ENCODE measurements around the gene GULP1. TPM values are rescaled to one million over a fixed set of nuclear protein-coding genes. Genes with fewer than 3 reads are reported as not detected.

The GULP1 gene
- total RNA-seq, 4 donors from 2014 or later = 14.3 to 128 (median 95.7) TPM

GRCh38 chr2:188272121-188272520 lies 19.6 kb upstream of the GULP1 start:
- intact Hi-C loops (cut with DNase I; ENCODE audit: low total_unique reads) = no loop called here
- no peak overlapping the region for H3K4me3 ChIP-seq
- no peaks in the 10 kb centered on the region for H3K27me3 ChIP-seq
- H3K9me3 ChIP-seq = no peaks in the 10 kb centered on the region
- no peaks in the 10 kb centered on the region for H3K36me3 ChIP-seq
- no peak for TF ChIP-seq POLR2A (IDR thresholded peaks at IDR 0.05)
- no peak for TF ChIP-seq CTCF (IDR thresholded peaks at IDR 0.05)
- H3K27ac ChIP-seq = no peak overlapping the region
- H3K4me1 ChIP-seq = no peaks in the 10 kb centered on the region
- no peak for DNase-seq

GRCh38 chr2:188274274-188274673 lies 17.4 kb upstream of the GULP1 start:
- Histone ChIP-seq H3K27me3 (no peaks in the 10 kb centered on the region), H3K4me1 (no peaks in the 10 kb centered on the region), H3K4me3 (no peak overlapping the region), H3K9me3 (no peaks in the 10 kb centered on the region), H3K27ac (no peak overlapping the region), H3K36me3 (no peaks in the 10 kb centered on the region)
- TF ChIP-seq POLR2A (IDR thresholded peaks at IDR 0.05) (no peak), CTCF (IDR thresholded peaks at IDR 0.05) (no peak)
- DNase-seq = no peak
- intact Hi-C loops (cut with DNase I; ENCODE audit: low total_unique reads) = no loop called here

- no peak overlapping the region for H3K4me3 ChIP-seq
- TF ChIP-seq POLR2A (IDR thresholded peaks at IDR 0.05) (no peak), CTCF (IDR thresholded peaks at IDR 0.05) (no peak)
- no peak overlapping the region for H3K27ac ChIP-seq
- no peaks in the 10 kb centered on the region for H3K4me1 ChIP-seq
- H3K9me3 ChIP-seq = no peaks in the 10 kb centered on the region
- H3K36me3 ChIP-seq = no peaks in the 10 kb centered on the region
- intact Hi-C loops (cut with DNase I; ENCODE audit: low total_unique reads) = no loop called here
- no peaks in the 10 kb centered on the region for H3K27me3 ChIP-seq
- DNase-seq = no peak
Observed at GRCh38 chr2:188276255-188276654, 15.4 kb upstream of the GULP1 start.

- intact Hi-C loops (cut with DNase I; ENCODE audit: low total_unique reads) = no loop called here
- DNase-seq = no peak
- Histone ChIP-seq H3K27ac (no peak overlapping the region), H3K36me3 (no peaks in the 10 kb centered on the region), H3K9me3 (no peaks in the 10 kb centered on the region), H3K27me3 (no peaks in the 10 kb centered on the region), H3K4me1 (no peaks in the 10 kb centered on the region), H3K4me3 (no peak overlapping the region)
- TF ChIP-seq POLR2A (IDR thresholded peaks at IDR 0.05) = no peak
- TF ChIP-seq CTCF (IDR thresholded peaks at IDR 0.05) = no peak
Observed at GRCh38 chr2:188277786-188278185, 13.9 kb upstream of the GULP1 start.

- Histone ChIP-seq H3K9me3 (no peaks in the 10 kb centered on the region), H3K27ac (no peak overlapping the region), H3K36me3 (no peaks in the 10 kb centered on the region), H3K27me3 (no peaks in the 10 kb centered on the region), H3K4me3 (no peak overlapping the region), H3K4me1 (no peaks in the 10 kb centered on the region)
- TF ChIP-seq CTCF (IDR thresholded peaks at IDR 0.05) (no peak), POLR2A (IDR thresholded peaks at IDR 0.05) (no peak)
- DNase-seq = no peak
- intact Hi-C loops (cut with DNase I; ENCODE audit: low total_unique reads) = no loop called here
Observed at GRCh38 chr2:188278388-188279092, 13.1 kb upstream of the GULP1 start.

All from uterus (tissue), 4 donors.